H9 (cell line): ENCODE results near the gene ARHGEF12. TPM values are rescaled to one million over a fixed set of nuclear protein-coding genes. Genes with fewer than 3 reads are reported as not detected.

Experiments used
- DNase-seq: peaks from one replicate; pipeline ENCODE4 v3.0.0-alpha.2; 2017
- H2AFZ ChIP-seq: one replicate; pipeline ENCODE4 v1.6.1; 2013; ENCODE audit warnings: mild to moderate bottlenecking, low read length, control low read depth, moderate library complexity
- H2AK5ac ChIP-seq: 2 replicates; pipeline ENCODE4 v1.6.1; 2013; ENCODE audit warnings: low read length, control low read depth, mixed read lengths; ENCODE audit not compliant: insufficient read length
- H2BK120ac ChIP-seq: one replicate; pipeline ENCODE4 v1.6.1; 2013; ENCODE audit warnings: low read depth, mild to moderate bottlenecking, low read length, control low read depth, inconsistent platforms; ENCODE audit not compliant: poor library complexity, severe bottlenecking
- H2BK12ac ChIP-seq: 2 replicates; pipeline ENCODE4 v1.6.1; 2013; ENCODE audit warnings: low read length, control low read depth, mixed read lengths, low read depth; ENCODE audit not compliant: insufficient read length
- H2BK15ac ChIP-seq: 2 replicates; pipeline ENCODE4 v1.6.1; 2013; ENCODE audit warnings: low read depth, low read length, control low read depth
- H2BK20ac ChIP-seq: one replicate; pipeline ENCODE4 v1.6.1; 2013; ENCODE audit warnings: low read depth, mild to moderate bottlenecking, low read length, control low read depth, inconsistent platforms; ENCODE audit not compliant: poor library complexity, severe bottlenecking
- H2BK5ac ChIP-seq: 2 replicates; pipeline ENCODE4 v1.6.1; 2013; ENCODE audit warnings: low read length, control low read depth, mixed read lengths; ENCODE audit not compliant: insufficient read length
- H3K14ac ChIP-seq: 2 replicates; pipeline ENCODE4 v1.6.1; 2013; ENCODE audit warnings: low read length, control low read depth; ENCODE audit not compliant: insufficient read depth
- H3K18ac ChIP-seq: 2 replicates; pipeline ENCODE4 v1.6.1; 2013; ENCODE audit warnings: low read depth, mild to moderate bottlenecking, mixed read lengths, low read length, control low read depth; ENCODE audit not compliant: insufficient read length
- H3K23ac ChIP-seq: 2 replicates; pipeline ENCODE4 v1.6.1; 2013; ENCODE audit warnings: low read length, control low read depth, mixed read lengths, low read depth; ENCODE audit not compliant: insufficient read length
- H3K23me2 ChIP-seq: 2 replicates; pipeline ENCODE4 v1.6.1; 2013; ENCODE audit warnings: low read depth, mild to moderate bottlenecking, mixed read lengths, low read length, control low read depth; ENCODE audit not compliant: insufficient read length, poor library complexity, severe bottlenecking
- H3K27ac ChIP-seq: 2 replicates; pipeline ENCODE4 v1.5.1; 2013; ENCODE audit warnings: low read length, control low read depth, mixed read lengths, low read depth; ENCODE audit not compliant: insufficient read length
- H3K27me3 ChIP-seq: 2 replicates; pipeline ENCODE4 v1.6.1; 2013; ENCODE audit warnings: low read length, control low read depth, inconsistent platforms; ENCODE audit not compliant: insufficient read depth
- H3K4ac ChIP-seq: 2 replicates; pipeline ENCODE4 v1.6.1; 2013; ENCODE audit warnings: low read depth, mild to moderate bottlenecking, control low read depth, inconsistent platforms, low read length, moderate library complexity
- H3K4me1 ChIP-seq: 2 replicates; pipeline ENCODE4 v1.6.1; 2013; ENCODE audit warnings: low read length, control low read depth, inconsistent platforms; ENCODE audit not compliant: insufficient read depth
- H3K4me2 ChIP-seq: 2 replicates; pipeline ENCODE4 v1.6.1; 2013; ENCODE audit warnings: low read length, control low read depth, mixed read lengths; ENCODE audit not compliant: insufficient read length, insufficient read depth
- H3K56ac ChIP-seq: 2 replicates; pipeline ENCODE4 v1.6.1; 2013; ENCODE audit warnings: low read depth, mild to moderate bottlenecking, mixed read lengths, low read length, control low read depth; ENCODE audit not compliant: insufficient read length
- H3K79me1 ChIP-seq: 2 replicates; pipeline ENCODE4 v1.6.1; 2013; ENCODE audit warnings: low read depth, mild to moderate bottlenecking, moderate library complexity, low read length, control low read depth, inconsistent platforms; ENCODE audit not compliant: insufficient read depth, poor library complexity, severe bottlenecking
- H3K79me2 ChIP-seq: 2 replicates; pipeline ENCODE4 v1.6.1; 2013; ENCODE audit warnings: low read length, control low read depth, inconsistent platforms; ENCODE audit not compliant: insufficient read depth
- H3K9ac ChIP-seq: 2 replicates; pipeline ENCODE4 v1.6.1; 2013; ENCODE audit warnings: low read length, control low read depth, mixed read lengths; ENCODE audit not compliant: insufficient read length; ENCODE audit errors: extremely low read depth
- H3K9me3 ChIP-seq: one replicate; pipeline ENCODE4 v1.6.1; 2013; ENCODE audit warnings: low read depth, low read length, inconsistent platforms; ENCODE audit not compliant: control insufficient read depth
- H3T11ph ChIP-seq: one replicate; pipeline ENCODE4 v1.6.1; 2013; ENCODE audit warnings: mild to moderate bottlenecking, low read length, control low read depth, inconsistent platforms
- H4K20me1 ChIP-seq: one replicate; pipeline ENCODE4 v1.6.1; 2013; ENCODE audit not compliant: control insufficient read depth, insufficient read length, insufficient read depth
- H4K5ac ChIP-seq: 2 replicates; pipeline ENCODE4 v1.6.1; 2013; ENCODE audit warnings: low read depth, mild to moderate bottlenecking, mixed read lengths, low read length, control low read depth; ENCODE audit not compliant: insufficient read length
- H4K8ac ChIP-seq: replicated peaks from 2 replicates; pipeline ENCODE4 v1.6.1; 2013; ENCODE audit warnings: low read length, control low read depth, mixed read lengths, low read depth; ENCODE audit not compliant: insufficient read length
- H4K91ac ChIP-seq: 2 replicates; pipeline ENCODE4 v1.6.1; 2013; ENCODE audit warnings: low read depth, mild to moderate bottlenecking, moderate library complexity, mixed read lengths, low read length, control low read depth; ENCODE audit not compliant: insufficient read length
- H3K27ac Mint-ChIP-seq, 3 experiments: 2 replicates in 2 of 3; 3 replicates in 1 of 3; pipeline ENCODE4 v1.8.0; 2020 to 2021; ENCODE audit warnings: mixed read lengths in 3 of 3, mild to moderate bottlenecking in 1 of 3, moderate library complexity in 1 of 3
- H3K27me3 Mint-ChIP-seq: 2 replicates; pipeline ENCODE4 v1.8.0; 2021; ENCODE audit warnings: low read depth, mild to moderate bottlenecking, moderate library complexity, mixed read lengths
- H3K36me3 Mint-ChIP-seq, 3 experiments: 2 replicates in 2 of 3; 3 replicates in 1 of 3; pipeline ENCODE4 v1.8.0; 2020 to 2021; ENCODE audit warnings: low read depth in 3 of 3, mixed read lengths in 3 of 3; ENCODE audit not compliant: insufficient read depth in 1 of 3
- H3K4me1 Mint-ChIP-seq, 2 experiments: 2 replicates each; pipeline ENCODE4 v1.8.0; 2020; ENCODE audit warnings: mixed read lengths in 2 of 2
- H3K4me3 Mint-ChIP-seq, 2 experiments: 2 replicates in 1 of 2; 3 replicates in 1 of 2; pipeline ENCODE4 v1.8.0; 2020 to 2021; ENCODE audit warnings: mild to moderate bottlenecking in 2 of 2, mixed read lengths in 2 of 2, moderate library complexity in 1 of 2
- H3K9me3 Mint-ChIP-seq, 2 experiments: 2 replicates in 1 of 2; 3 replicates in 1 of 2; pipeline ENCODE4 v1.8.0; 2020; ENCODE audit warnings: mild to moderate bottlenecking in 2 of 2, mixed read lengths in 2 of 2, moderate library complexity in 1 of 2
- CTCF ChIP-seq: fragments of 200-600 bp; sonication (generic); conservative IDR thresholded peaks from 3 replicates; pipeline ENCODE4 v1.8.0; 2021; ENCODE audit warnings: antibody characterized with exemption, mild to moderate bottlenecking
- WGBS: extraction: QIAGEN DNeasy Blood & Tissue Kit; methylation state at CpG from one replicate; pipeline ENCODE4 v1.1.7; 2013; ENCODE audit warnings: missing lambda C conversion rate, low lambda C conversion rate, mixed read lengths; ENCODE audit not compliant: insufficient read length; ENCODE audit errors: extremely low coverage; 5-methylcytosine and 5-hydroxymethylcytosine counted together
- total RNA-seq: library from RNA; stranded (reverse); gene quantifications from 2 replicates; pipeline ENCODE4 v1.2.1, GENCODE V29; 2021

The ARHGEF12 gene
- total RNA-seq, 1 experiment from 2014 or later, result 27.0 TPM

- Histone ChIP-seq H3T11ph (no peak overlapping the region), H3K56ac (no peak overlapping the region), H3K4ac (no peak overlapping the region), H4K20me1 (no peaks in the 10 kb centered on the region), H3K14ac (no peak overlapping the region), H3K27me3 (no peaks in the 10 kb centered on the region), H3K4me2 (no peak overlapping the region), H4K5ac (no peak overlapping the region), H3K23me2 (no peaks in the 10 kb centered on the region), H2AK5ac (no peak overlapping the region), H3K9ac (no peak overlapping the region), H4K91ac (no peak overlapping the region), H3K23ac (no peak overlapping the region), H2AFZ (no peak overlapping the region), H2BK15ac (no peak overlapping the region), H2BK20ac (no peak overlapping the region), H3K27ac (no peak overlapping the region), H3K18ac (no peak overlapping the region), H2BK120ac (no peak overlapping the region), H3K4me1 (no peaks in the 10 kb centered on the region), H3K9me3 (no peaks in the 10 kb centered on the region), H3K79me1 (no peaks in the 10 kb centered on the region), H4K8ac (no peak overlapping the region), H3K79me2 (no peaks in the 10 kb centered on the region), H2BK12ac (no peak overlapping the region), H2BK5ac (no peak overlapping the region)
- no peaks in the 10 kb centered on the region; the same call in 1 of the 2 replicates for H3K27me3 Mint-ChIP-seq
- no CpG with 5 or more reads among the region's 6 CpGs for WGBS
- no peak for DNase-seq
- no peaks in the 10 kb centered on the region for H3K9me3 Mint-ChIP-seq
- no peak for TF ChIP-seq CTCF
- H3K36me3 Mint-ChIP-seq, result peaks cover 19 to 61% (median 46%) of the 10 kb centered on the region in 3 experiments; a peak in 6 of 7 replicates
- no peak overlapping the region for H3K4me3 Mint-ChIP-seq
- H3K27ac Mint-ChIP-seq, result no peak overlapping the region; a peak in 1 of 7 replicates
- H3K4me1 Mint-ChIP-seq, result no peaks in the 10 kb centered on the region
These were observed 129.8 kb downstream of the ARHGEF12 start for GRCh38 chr11:120465921-120466534.
